Measurements from ENCODE around the gene NOVA2.

The NOVA2 gene

GRCh38 chr19:45999653-46000121, 26.0 kb upstream of the NOVA2 start:
- no peak for DNase-seq

DNA sequence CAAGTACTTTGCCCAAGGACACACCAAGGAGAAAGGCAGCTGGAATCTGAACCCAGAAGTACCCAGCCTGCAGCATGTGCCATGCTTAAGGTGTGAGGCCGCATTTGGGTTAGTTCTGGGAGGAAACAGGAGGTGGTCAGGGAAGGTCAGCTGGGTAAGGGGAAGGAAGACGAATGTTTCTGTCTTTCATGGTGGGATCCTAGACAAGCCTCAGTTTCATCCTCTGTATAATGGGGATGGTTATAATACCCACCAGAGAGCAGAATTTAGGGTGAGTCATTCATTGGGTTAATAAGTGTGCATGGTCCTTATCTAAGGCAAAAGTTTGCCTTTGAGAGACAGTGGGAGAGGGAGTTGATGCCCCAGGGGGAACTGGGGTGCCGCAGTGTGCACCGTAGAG, 25.2 kb upstream of the NOVA2 start:
- no peak for DNase-seq

DNA sequence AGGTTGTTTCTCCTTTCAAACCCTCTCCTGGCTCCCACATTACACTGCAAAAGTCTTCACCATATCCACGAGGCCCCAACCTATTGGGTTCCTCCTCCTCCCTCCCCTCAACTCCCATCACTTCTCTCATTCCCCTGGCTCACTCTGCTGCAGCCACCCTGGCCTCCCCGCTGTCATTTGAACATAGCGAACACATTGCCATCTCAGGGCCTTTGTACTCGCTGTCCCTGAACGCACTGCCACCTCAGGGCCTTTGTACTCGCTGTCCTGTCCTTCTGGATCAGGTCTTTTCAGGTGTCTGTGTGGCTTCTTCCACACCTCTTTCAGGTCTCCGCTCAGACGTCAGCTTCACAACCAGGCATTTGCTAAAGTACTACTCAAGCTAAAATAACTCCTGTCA, 23.3 kb upstream of the NOVA2 start:
- no peak for DNase-seq

- no peak for DNase-seq
These were observed 22.2 kb upstream of the NOVA2 start for GRCh38 chr19:45995715-45996385.

DNA sequence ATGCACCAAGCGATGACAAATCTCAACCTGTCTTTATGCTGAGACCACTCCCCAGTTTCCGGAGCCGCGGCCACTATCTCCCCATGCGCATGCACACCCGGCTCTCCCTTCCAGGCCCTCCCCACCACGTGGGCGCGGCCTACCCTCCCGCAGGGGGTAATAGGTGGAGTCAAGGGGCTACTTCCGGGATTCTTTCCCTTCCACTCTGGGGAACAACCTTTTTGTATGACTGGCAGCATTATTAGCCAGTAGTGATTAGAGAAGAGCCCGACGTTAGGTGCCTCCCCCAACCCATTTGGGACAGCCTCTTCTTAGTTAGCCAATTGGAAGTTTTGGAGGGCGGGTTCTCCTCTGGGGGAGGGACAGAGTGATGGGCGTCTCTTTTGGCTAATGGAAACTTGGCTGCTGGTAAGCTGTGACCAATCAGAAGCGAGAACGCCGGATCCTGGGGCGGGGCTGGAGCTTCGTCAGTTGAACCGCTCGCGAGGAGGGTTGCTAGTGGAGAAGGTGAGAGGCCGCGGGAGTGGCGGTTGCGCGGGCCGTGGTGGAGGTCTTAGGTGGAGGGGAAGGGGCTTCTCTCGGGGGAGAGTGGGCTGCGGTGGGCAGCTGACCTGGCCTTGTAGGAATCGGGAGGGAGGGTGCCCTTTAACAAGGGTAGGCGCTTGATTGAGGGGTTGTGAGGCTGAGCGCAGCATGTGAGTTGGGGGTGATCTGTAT, 21.5 kb upstream of the NOVA2 start, which contains the start of gene CCDC61:
Gene CCDC61, plus strand, starts transcription at position 470 of the 717 bp plus-strand sequence. CDS start 7,552 bp downstream, outside the sequence.
- peak; percentile 94 for DNase-seq

- DNase-seq: no peak
These were observed 20.9 kb upstream of the NOVA2 start for GRCh38 chr19:45994456-45994997.

GRCh38 chr19:45990113-45990728, 16.6 kb upstream of the NOVA2 start:
- DNase-seq: no peak

GRCh38 chr19:45985321-45985720, 11.7 kb upstream of the NOVA2 start:
- no peak for DNase-seq

DNA sequence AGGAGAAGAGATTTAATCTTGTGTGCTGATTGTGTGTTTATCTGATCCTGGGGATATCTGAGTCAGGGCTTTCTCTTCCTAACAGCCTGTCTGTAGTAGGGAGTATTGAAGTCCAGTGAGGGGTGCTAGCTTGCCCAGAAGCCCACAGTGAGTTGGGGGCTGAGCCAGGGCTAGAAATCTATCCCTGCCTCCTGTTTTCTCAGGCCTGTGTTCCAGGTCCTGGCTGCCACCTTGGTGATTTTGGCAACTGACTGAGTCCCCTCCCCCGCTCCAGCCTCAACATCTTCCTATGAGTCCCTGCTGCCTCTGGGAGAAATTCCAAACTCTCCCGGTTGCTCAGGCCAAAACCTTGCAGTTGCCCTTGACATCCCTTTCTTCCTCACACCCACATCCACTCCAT, 7.7 kb upstream of the NOVA2 start:
- no peak for DNase-seq

DNA sequence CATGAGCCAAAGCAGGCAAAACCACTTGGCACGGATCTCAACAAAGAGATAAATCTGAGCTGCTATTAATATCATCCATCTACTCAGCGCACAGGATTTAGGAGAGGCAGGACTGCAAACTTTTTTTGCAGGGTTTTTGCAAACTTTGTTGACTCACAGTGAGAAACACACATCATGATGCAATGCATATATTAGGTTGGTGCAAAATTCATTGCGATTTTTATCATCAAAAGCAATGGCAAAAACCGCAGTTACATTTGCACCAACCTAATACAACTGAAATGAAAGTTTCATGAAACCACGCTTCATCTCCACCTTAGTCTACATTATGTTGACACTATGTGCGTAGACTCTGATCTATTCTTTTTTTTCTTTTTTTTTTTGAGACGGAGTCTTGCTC, 4.5 kb upstream of the NOVA2 start:
- DNase-seq: no peak

- no peak for DNase-seq
These were observed 2.5 kb upstream of the NOVA2 start for GRCh38 chr19:45976178-45976577.

DNA sequence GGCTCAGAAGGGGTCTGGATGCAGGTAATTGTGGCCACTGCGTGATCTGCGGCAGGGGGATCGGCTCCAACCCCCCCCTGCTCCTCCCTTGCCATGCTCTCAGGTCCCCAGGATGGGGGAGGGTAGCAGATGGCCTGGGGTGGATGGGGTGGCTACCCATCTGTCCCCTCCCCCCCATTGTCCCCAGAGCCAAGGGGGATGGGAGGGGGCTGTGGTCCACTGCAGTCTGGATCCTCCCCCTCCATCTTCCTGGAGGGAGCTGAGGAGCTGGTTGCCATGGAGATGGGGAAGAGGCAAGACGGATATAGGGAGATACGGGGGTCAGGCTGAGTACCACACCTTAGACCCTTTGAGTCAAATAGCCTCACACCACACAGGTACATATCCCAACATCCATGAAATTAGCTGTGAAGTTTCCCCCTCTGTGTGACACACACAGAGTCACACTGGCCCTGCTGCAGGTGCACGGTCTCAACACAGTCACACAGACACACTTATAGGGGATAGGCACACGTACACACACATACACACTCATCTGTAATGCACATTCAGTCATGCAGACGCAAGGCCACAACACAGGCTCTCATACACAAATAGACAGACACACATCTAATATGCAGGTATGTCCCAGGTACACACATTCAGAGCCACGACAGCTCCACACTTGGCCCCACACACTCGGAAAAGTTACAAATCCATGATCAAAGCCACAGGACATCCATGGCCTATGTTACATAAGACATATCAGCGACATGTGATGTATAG, 1.8 kb upstream of the NOVA2 start:
- DNase-seq: no peak

GRCh38 chr19:45972947-45973540, 621 bp downstream of the NOVA2 start:
- no peak for DNase-seq

GRCh38 chr19:45972081-45972946, 1.4 kb downstream of the NOVA2 start:
- DNase-seq: no peak

DNA sequence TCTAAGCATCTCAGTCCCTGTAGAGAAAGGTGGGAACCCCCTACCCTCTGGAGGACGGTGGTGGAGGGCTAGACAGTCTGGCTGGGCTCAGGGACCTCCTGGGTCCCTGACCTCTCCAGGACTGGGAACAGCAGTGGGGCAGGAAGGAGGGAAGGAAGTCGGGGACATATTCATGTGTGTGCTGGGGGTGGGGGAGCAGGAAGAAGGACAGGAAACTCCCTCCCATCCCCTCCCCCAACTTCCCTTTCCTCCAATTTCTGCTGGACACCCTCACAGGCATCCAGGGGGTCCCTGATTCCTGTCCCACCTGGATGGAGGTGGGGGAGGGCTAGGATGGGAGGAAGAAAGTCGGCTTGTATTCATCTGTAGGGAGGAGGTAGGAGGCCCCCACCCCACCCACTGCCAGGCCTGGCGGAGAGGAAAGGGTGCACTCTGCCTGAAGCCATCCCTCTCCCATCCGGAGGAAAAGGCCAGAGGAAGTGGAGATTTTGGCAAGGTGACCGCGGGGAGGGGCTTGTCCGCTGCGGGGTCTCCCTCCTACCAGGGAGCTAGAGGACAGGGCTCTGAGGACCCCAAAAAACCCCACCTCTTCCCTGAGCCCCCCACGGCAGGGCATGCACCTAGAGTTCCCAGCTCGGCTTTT, 2.3 kb downstream of the NOVA2 start:
- no peak for DNase-seq

DNA sequence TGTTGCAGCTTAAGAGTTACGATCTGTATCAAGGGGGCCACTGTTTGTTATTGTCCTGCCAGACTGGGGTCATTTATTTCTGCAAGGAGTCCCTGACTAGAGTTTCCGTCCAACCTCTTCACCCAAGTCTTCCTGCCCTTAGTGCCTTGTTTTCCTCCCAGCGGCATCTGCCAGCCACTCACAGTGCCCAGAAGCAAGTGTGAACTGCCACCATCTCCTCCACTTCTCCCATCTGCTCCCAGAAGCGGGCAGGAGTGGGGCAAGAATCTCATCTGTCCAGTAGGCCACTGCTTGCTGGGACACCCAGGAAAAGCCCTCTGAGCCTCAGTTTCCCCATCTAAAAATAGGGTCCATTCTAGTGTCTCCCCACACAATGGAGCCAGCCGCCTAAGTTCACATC, 4.0 kb downstream of the NOVA2 start:
- DNase-seq: no peak

- DNase-seq: no peak
These were observed 5.0 kb downstream of the NOVA2 start for GRCh38 chr19:45968626-45969025.

GRCh38 chr19:45967246-45967645, 6.4 kb downstream of the NOVA2 start:
- no peak for DNase-seq

- no peak for DNase-seq
These were observed 11.6 kb downstream of the NOVA2 start for GRCh38 chr19:45962021-45962420.

DNA sequence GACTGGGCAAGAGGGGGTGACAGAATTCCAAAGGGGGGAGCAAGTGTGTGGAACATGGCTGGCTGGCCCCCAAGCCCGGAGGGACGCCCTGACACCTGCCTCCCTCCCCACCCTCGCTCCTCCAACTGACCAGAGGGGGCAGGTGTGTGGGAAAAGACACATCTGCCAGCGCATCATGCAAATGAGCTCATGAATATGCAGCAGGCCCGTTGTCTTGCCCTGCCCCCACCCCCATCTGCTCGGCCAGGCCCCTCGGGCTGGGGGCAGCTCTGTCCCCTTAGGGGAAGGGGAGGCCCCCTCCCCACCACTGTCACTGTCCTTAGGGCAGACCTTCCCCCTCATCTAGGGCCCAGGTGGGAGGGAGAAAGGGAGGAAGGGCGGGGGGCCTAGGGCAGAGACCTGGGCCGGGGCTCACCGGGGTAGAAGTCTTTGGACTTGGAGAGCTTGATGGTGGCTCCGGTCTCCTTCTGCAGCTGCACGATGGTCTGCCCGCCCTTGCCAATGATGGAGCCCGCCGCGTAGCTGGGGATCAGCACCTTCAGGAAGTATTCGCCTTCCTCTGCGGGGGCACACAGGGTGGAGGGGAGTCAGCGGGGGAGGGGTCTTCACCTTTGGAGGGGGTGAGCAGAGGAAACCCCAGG, 12.9 kb downstream of the NOVA2 start:
- no peak for DNase-seq

All from effector CD4-positive, alpha-beta T cell (primary cell).